B cell (primary cell): ENCODE results near the gene ARTN. TPM values are rescaled to one million over a fixed set of nuclear protein-coding genes. Genes with fewer than 3 reads are reported as not detected.

Experiments used
- ATAC-seq: fragments of 200-7000 bp; cut with Tn5 transposase; one replicate; pipeline ENCODE4 v1.10.0; 2021; ENCODE audit warnings: low read depth, mild to moderate bottlenecking, moderate number of reproducible peaks, moderate library complexity
- CTCF ChIA-PET: fragments of 350-600 bp; sonication (Branson Sonifier 250); formaldehyde crosslinking; loops from one replicate; lab custom pipeline; 2021; ENCODE audit warnings: antibody characterized with exemption, inconsistent platforms; lab: Charles Lee
- POLR2A ChIA-PET: fragments of 350-600 bp; sonication (Branson Sonifier 250); formaldehyde crosslinking; loops from one replicate; lab custom pipeline; 2021; ENCODE audit warnings: antibody characterized with exemption; lab: Charles Lee
- DNase-seq: peaks from one replicate; pipeline ENCODE4 v3.0.0; 2013
- H2AFZ ChIP-seq: 2 replicates; pipeline ENCODE4 v1.6.1; 2012; ENCODE audit warnings: mild to moderate bottlenecking, low read depth, low read length; ENCODE audit not compliant: insufficient read depth, poor library complexity, severe bottlenecking
- H3K27ac ChIP-seq, 2 donors: 1 replicate in 1 of 2; 2 replicates in 1 of 2; pipeline ENCODE4 v1.5.1; 2012 to 2013; ENCODE audit warnings: low read length in 2 of 2, mild to moderate bottlenecking in 2 of 2, moderate library complexity in 1 of 2
- H3K27me3 ChIP-seq, 4 experiments: fragments of 200-600 bp in 1 of 4; sonication (generic) in 1 of 4; replicated peaks in 1 of 4; 1 replicate in 2 of 4; 2 replicates in 2 of 4; pipeline versions ENCODE4 v1.6.1 to v1.7.0; 2013 to 2016; ENCODE audit warnings: low read length in 3 of 4, mild to moderate bottlenecking in 2 of 4, mixed read lengths in 1 of 4, moderate library complexity in 1 of 4; ENCODE audit not compliant: insufficient read depth in 4 of 4, control insufficient read depth in 3 of 4; ENCODE audit errors: control extremely low read depth in 1 of 4
- H3K36me3 ChIP-seq, 2 experiments: replicated peaks in 1 of 2; 1 replicate in 1 of 2; 2 replicates in 1 of 2; pipeline versions ENCODE4 v1.6.1 to v1.7.1; 2013; ENCODE audit warnings: low read length in 1 of 2; ENCODE audit not compliant: insufficient read depth in 2 of 2, control insufficient read depth in 1 of 2; ENCODE audit errors: control extremely low read depth in 1 of 2, extremely low read depth in 1 of 2
- H3K4me1 ChIP-seq, 2 donors: fragments of 200-600 bp in 1 of 2; sonication (generic) in 1 of 2; 1 replicate in 1 of 2; 2 replicates in 1 of 2; pipeline versions ENCODE4 v1.5.1 to v1.6.1; 2013 to 2017; ENCODE audit warnings: low read length in 2 of 2; ENCODE audit not compliant: control insufficient read depth in 2 of 2, insufficient read depth in 2 of 2
- H3K4me2 ChIP-seq: replicated peaks from 2 replicates; pipeline ENCODE3; 2012; ENCODE audit warnings: mild to moderate bottlenecking, low read depth, low read length; ENCODE audit not compliant: poor library complexity, severe bottlenecking
- H3K4me3 ChIP-seq, 5 experiments: fragments of 200-600 bp in 1 of 5; sonication (generic) in 1 of 5; 1 replicate in 3 of 5; 2 replicates in 2 of 5; pipeline versions ENCODE4 v1.5.1 to v1.7.0; 2011 to 2016; ENCODE audit warnings: low read length in 4 of 5, mild to moderate bottlenecking in 4 of 5, low read depth in 2 of 5, control low read depth in 1 of 5, moderate library complexity in 1 of 5; ENCODE audit not compliant: insufficient read depth in 1 of 5; ENCODE audit errors: control extremely low read depth in 1 of 5, extremely low read depth in 1 of 5
- H3K79me2 ChIP-seq: fragments of 200-600 bp; sonication (generic); one replicate; pipeline ENCODE4 v1.6.0; 2016; ENCODE audit warnings: low read length; ENCODE audit not compliant: control insufficient read depth, insufficient read depth
- H3K9ac ChIP-seq: fragments of 200-600 bp; sonication (generic); 2 replicates; pipeline ENCODE4 v1.6.1; 2017; ENCODE audit warnings: mild to moderate bottlenecking, low read length, moderate library complexity
- H3K9me3 ChIP-seq, 3 donors: one replicate each; pipeline versions ENCODE4 v1.6.1 to v1.7.1; 2013; ENCODE audit warnings: low read length in 2 of 3; ENCODE audit not compliant: control insufficient read depth in 2 of 3, insufficient read depth in 1 of 3; ENCODE audit errors: control extremely low read depth in 1 of 3
- H4K20me1 ChIP-seq: 2 replicates; pipeline ENCODE4 v1.6.0; 2012; ENCODE audit warnings: mild to moderate bottlenecking, low read length; ENCODE audit not compliant: insufficient read depth, control insufficient read depth, poor library complexity, severe bottlenecking
- H3K27ac Mint-ChIP-seq: one replicate; pipeline ENCODE4 v1.8.0; 2021; ENCODE audit warnings: mixed read lengths
- H3K27me3 Mint-ChIP-seq: one replicate; pipeline ENCODE4 v1.8.0; 2021; ENCODE audit warnings: mixed read lengths
- H3K4me1 Mint-ChIP-seq: one replicate; pipeline ENCODE4 v1.8.0; 2021; ENCODE audit warnings: mixed read lengths
- H3K4me3 Mint-ChIP-seq: one replicate; pipeline ENCODE4 v1.8.0; 2021; ENCODE audit warnings: mixed read lengths
- H3K9me3 Mint-ChIP-seq: one replicate; pipeline ENCODE4 v1.8.0; 2022; ENCODE audit warnings: mixed read lengths; ENCODE audit not compliant: insufficient read depth
- EZH2 ChIP-seq: IDR thresholded peaks from 2 replicates; pipeline ENCODE4 v1.6.1; 2012; ENCODE audit warnings: borderline replicate concordance, low read depth, mild to moderate bottlenecking, moderate library complexity, low read length; ENCODE audit not compliant: insufficient read depth, poor library complexity, severe bottlenecking
- WGBS: methylation state at CpG from one replicate; pipeline ENCODE4 v1.1.5; 2013; ENCODE audit warnings: missing lambda C conversion rate; ENCODE audit not compliant: insufficient coverage; 5-methylcytosine and 5-hydroxymethylcytosine counted together
- intact Hi-C: fragments of 100-400 bp; cut with micrococcal nuclease; formaldehyde crosslinking; loops from one replicate; pipeline ENCODE4 v1.10.0; 2022
- polyA plus RNA-seq: library from polyadenylated mRNA; depleted of rRNA; stranded (reverse); fragments of >200 nt; gene quantifications from 2 replicates; pipeline ENCODE4 v1.2.3, GENCODE V29; 2012
- total RNA-seq, 2 donors: library from RNA; stranded (reverse); fragments of 120-200 nt in 1 of 2; gene quantifications; 1 replicate in 1 of 2; 2 replicates in 1 of 2; pipeline versions ENCODE4 v1.2.3 to v1.2.4, GENCODE V29; 2013 to 2022
- TF ChIP-seq, protein P1 (sequence below): fragments of 200-600 bp; IDR thresholded peaks from one replicate; pipeline ENCODE4 v1.8.0; 2022; ENCODE audit warnings: antibody characterized with exemption, mild to moderate bottlenecking

The ARTN gene
- total and polyA plus RNA-seq, 2 donors (not counting 1 experiment from before 2014, with no cell fraction given): 0.13 to 0.64 TPM

DNA sequence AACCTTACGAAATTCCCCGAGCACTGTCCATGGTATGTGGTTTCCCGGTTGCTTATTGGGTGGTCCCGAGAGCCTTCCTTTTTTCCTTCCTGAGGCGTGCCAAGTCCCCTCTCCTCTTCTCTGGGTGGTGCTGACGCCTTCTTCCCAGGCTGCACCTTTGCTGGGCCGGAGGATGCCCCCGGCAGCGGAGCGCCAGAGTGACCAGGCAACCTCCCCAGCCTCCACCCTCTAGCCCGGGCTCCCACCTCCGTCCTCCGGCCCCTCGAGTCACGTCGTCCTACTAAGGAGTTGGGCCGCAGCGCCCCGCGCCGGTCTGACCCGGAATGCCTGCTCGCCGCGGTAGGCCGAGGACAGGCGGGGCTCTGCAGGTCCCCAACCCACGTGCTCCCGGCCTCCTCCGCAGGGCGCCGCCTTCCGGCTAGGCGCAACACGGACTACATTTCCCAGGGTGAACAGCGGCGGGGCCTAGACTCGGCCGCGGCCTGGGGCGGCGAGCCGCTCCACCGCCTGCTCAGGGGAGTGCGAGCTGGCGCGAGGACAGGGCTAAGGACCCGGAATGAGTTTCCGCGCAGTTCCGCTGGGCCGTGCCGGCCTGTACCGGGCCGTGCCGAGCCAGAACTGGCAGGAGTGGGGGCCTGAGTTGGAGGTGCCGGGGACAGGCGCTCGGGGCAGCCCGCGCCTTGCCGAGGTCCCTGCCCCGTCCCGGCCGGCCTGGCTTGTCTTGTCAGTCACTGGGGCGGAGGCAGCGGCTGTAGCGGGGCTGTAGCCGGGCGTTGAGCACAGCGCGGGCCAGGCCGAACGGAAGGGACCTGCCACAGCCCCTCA lies 12.8 kb downstream of the ARTN start, which contains the start of gene IPO13:
Gene IPO13 (plus strand): TSS at position 715 of the 825 bp plus-strand sequence. CDS start 651 bp downstream, outside the sequence.
- Histone ChIP-seq H3K79me2 (peaks cover 32% of the 10 kb centered on the region), H4K20me1 (peaks cover 5% of the 10 kb centered on the region), H3K4me2 (peak within 1 kb of the TSS; percentile 84), H3K27me3 (no peaks in the 10 kb centered on the region), H3K9ac (peak within 1 kb of the TSS; percentile 93), H3K36me3 (peaks cover 0 to 9% of the 10 kb centered on the region in 2 experiments), H3K9me3 (no peaks in the 10 kb centered on the region), H2AFZ (peak within 1 kb of the TSS; percentile 92), H3K27ac (peak within 1 kb of the TSS; percentile 95), H3K4me3 (peak within 1 kb of the TSS; percentile 64 to 90 (median 78)), H3K4me1 (peaks cover 15 to 25% of the 10 kb centered on the region in 2 donors)
- peak; percentile 98 for DNase-seq
- POLR2A ChIA-PET: interaction anchor here (0.8 to 1.6 kb wide), 3 partner anchors 23 to 297 kb away, joined by 3 to 5 read pairs (median 3); partner anchors contain the start of genes ATP6V0B, DPH2 and KDM4A
- TF ChIP-seq, protein P1, sequence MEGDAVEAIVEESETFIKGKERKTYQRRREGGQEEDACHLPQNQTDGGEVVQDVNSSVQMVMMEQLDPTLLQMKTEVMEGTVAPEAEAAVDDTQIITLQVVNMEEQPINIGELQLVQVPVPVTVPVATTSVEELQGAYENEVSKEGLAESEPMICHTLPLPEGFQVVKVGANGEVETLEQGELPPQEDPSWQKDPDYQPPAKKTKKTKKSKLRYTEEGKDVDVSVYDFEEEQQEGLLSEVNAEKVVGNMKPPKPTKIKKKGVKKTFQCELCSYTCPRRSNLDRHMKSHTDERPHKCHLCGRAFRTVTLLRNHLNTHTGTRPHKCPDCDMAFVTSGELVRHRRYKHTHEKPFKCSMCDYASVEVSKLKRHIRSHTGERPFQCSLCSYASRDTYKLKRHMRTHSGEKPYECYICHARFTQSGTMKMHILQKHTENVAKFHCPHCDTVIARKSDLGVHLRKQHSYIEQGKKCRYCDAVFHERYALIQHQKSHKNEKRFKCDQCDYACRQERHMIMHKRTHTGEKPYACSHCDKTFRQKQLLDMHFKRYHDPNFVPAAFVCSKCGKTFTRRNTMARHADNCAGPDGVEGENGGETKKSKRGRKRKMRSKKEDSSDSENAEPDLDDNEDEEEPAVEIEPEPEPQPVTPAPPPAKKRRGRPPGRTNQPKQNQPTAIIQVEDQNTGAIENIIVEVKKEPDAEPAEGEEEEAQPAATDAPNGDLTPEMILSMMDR: peak; percentile 71
- no peak for TF ChIP-seq EZH2
- H3K4me3 Mint-ChIP-seq: peak within 1 kb of the TSS; percentile 93
- intact Hi-C loops: loop anchor here (1.0 to 10.0 kb wide), 9 partner anchors 23 to 1182 kb away; partner anchors contain the start of genes ATP6V0B, C1orf50, CCDC24 and CDC20
- H3K27me3 Mint-ChIP-seq: no peaks in the 10 kb centered on the region
- no peaks in the 10 kb centered on the region for H3K9me3 Mint-ChIP-seq
- peak within 1 kb of the TSS; percentile 98 for H3K27ac Mint-ChIP-seq
- peaks cover 39% of the 10 kb centered on the region for H3K4me1 Mint-ChIP-seq
- ATAC-seq: peak; percentile 94
- CTCF ChIA-PET: interaction anchor here (0.7 to 5.0 kb wide), 11 partner anchors 9 to 183 kb away, joined by 3 to 41 read pairs (median 5); partner anchors contain the start of genes ARTN, ATP6V0B and DPH2
- WGBS: under 1% methylated on average over 72 of the region's 74 CpGs
